Activated naive CD4-positive, alpha-beta T cell treated with anti-CD3 and anti-CD28 coated beads, Interleukin-2, amount 50 U/mL, for 72 hours (primary cell): ENCODE results near the gene TMIGD2. TPM values are rescaled to one million over a fixed set of nuclear protein-coding genes. Genes with fewer than 3 reads are reported as not detected.
A peak's percentile ranks its signal among the peaks of the same experiment; 100 is the strongest.
"Not testable (repeated sequence)": the region's sequence is repeated elsewhere in the genome, so short reads cannot be mapped to it uniquely, and the experiment has no call there.

Source experiments
- ATAC-seq, 2 donors: fragments of 150-1000 bp; cut with Tn5 transposase; 2 replicates each; pipeline ENCODE4 v1.10.0; 2021; ENCODE audit warnings: mild to moderate bottlenecking in 2 of 2, moderate library complexity in 2 of 2
- DNase-seq, 2 donors: peaks; one replicate each; pipeline ENCODE4 v3.0.0; 2021 to 2022; ENCODE audit warnings: low spot score in 2 of 2
- H3K27ac Mint-ChIP-seq, 2 donors: one replicate each; pipeline ENCODE4 v1.8.0; 2022; ENCODE audit warnings: mild to moderate bottlenecking in 2 of 2, mixed read lengths in 2 of 2
- H3K36me3 Mint-ChIP-seq, 2 donors: one replicate each; pipeline ENCODE4 v1.8.0; 2022; ENCODE audit warnings: mixed read lengths in 2 of 2
- H3K9me3 Mint-ChIP-seq, 2 donors: one replicate each; pipeline ENCODE4 v1.8.0; 2022; ENCODE audit warnings: mixed read lengths in 2 of 2
- total RNA-seq, 2 donors: library from RNA; stranded (reverse); gene quantifications; one replicate each; pipeline ENCODE4 v1.2.3, GENCODE V29; 2022

TMIGD2 gene
- total RNA-seq, 2 donors from 2014 or later = 10.7 to 45.2 TPM

DNA sequence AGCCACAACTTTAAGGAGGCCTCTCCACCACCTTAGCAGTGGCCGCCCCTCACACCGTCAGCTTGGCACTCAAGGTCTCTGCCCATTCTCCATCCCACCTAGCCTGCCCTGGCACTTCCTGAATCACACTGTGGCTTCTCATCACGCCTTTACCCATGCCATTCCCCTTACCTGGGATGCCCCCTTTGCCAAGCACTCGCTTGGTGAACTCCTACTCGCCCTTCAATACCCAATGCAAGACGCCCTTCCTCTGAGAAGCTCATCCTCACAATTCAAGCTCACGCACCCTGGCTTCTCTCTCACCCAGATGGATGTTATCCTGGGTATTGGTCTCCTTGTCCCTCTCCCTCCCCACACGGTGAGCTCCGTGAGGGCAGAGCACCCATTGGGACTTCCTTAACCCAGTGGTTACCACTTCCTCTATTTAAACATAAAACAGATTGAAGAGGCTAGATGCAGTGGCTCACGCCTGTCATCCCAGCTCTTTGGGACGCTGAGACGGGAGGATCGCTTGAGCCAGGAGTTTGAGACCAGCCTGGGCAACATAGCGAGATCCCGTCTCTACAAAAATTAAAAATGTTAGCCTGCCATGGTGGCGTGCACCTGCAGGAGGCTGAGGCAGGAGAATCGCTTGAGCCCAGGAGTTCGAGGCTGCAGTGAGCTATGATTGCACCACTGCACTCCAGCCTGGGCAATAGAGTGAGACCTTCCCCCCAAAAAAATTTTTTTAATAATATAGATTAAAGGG is 35.8 kb downstream of the TMIGD2 start:
- ATAC-seq = no peak
- no peak for DNase-seq
- Mint-ChIP-seq H3K27ac (peak overlapping the region in 1 of 2 donors; percentile 59), H3K9me3 (no peaks in the 10 kb centered on the region), H3K36me3 (peaks cover 0 to 5% of the 10 kb centered on the region in 2 donors)

DNA sequence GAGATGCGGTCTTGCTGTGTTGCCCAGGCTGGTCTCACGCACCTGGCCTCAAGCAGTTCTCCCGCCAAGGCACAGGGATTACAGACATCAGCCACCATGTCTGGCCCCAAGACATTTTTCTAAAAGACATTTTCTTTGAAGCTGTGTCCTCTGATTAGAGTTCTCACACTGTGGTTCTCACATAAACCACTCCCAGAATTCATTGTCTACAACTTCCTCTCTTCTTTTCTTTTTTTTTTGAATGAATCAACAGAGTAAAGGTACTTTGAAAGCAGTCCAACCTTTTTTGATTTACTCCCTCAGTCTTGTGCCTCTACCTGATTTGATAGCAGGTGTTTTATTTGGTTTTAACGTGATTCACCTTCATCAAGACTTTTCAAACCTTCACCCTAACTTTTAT is 37.4 kb downstream of the TMIGD2 start:
- peaks cover 0 to 5% of the 10 kb centered on the region in 2 donors for H3K36me3 Mint-ChIP-seq
- no peak for ATAC-seq

DNA sequence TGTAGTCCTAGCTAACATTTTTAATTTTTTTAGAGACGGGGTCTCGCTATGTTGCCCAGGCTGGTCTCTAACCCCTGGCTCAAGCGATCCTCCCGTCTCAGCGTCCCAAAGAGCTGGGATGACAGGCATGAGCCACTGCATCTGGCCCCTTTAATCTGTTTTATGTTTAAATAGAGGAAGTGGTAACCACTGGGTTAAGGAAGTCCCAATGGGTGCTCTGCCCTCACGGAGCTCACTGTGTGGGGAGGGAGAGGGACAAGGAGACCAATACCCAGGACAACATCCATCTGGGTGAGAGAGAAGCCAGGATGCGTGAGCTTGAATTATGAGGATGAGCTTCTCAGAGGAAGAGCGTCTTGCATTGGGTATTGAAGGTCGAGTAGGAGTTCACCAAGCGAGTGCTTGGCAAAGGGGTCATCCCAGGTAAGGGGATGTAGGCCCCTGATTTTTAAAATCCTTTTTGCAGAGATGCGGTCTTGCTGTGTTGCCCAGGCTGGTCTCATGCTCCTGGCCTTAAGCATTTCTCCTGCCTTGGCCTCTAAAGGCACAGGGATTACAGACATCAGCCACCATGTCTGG is 41.5 kb downstream of the TMIGD2 start:
- no peak for DNase-seq
- no peak for ATAC-seq
- Mint-ChIP-seq H3K27ac (peak overlapping the region in 1 of 2 donors; percentile 32), H3K36me3 (peaks cover 10 to 13% of the 10 kb centered on the region in 2 donors), H3K9me3 (no peaks in the 10 kb centered on the region)

More for the DNA sequence above, 37.4 kb downstream of the TMIGD2 start:
- peak overlapping the region; percentile 76 to 91 for H3K27ac Mint-ChIP-seq
- no peaks in the 10 kb centered on the region for H3K9me3 Mint-ChIP-seq
- no peak for DNase-seq

DNA sequence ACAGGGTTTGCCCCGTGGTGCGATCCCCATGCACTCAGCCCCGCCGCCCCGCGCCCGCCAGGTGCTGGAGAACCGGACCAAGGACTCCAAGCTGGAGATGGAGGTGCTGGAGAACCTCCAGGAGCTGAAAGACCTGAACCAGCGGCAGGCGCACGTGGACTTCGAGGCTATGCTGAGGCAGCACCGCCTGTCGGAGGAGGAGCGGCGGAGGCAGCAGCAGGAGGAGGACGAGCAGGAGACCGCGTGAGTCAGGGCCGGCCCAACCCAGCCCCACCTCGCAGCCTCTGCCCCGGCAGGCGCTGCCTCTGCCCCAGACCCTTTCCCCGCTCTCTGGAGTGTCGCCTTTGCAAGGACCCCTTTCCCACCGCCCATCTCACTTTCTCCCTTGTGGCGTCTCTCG is 44.0 kb downstream of the TMIGD2 start:
- H3K27ac Mint-ChIP-seq = no peak overlapping the region
- H3K9me3 Mint-ChIP-seq = peaks cover 0 to 7% of the 10 kb centered on the region in 2 donors
- DNase-seq = no peak
- peaks cover 20 to 29% of the 10 kb centered on the region in 2 donors for H3K36me3 Mint-ChIP-seq
- peak in 1 of 2 donors; percentile 39 for ATAC-seq

DNA sequence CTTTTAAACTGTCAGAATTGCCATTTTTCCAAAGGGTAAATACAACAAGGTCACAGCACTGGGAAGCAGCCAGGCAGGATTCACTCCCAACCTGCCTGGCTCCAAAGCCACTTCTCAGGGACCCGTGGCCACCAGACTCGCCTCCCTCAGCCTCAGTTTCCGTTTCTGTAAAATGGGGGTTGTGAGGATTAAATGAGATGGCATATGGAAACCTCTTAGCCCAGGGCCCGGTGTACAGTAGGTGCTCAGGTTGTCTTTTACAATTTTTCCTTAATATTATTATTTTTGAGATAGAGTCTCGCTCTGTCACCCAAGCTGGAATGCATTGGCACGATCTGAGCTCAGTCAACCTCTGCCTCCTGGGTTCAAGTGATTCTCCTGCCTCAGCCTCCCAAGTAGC is 45.2 kb downstream of the TMIGD2 start:
- no peak for ATAC-seq
- Mint-ChIP-seq H3K27ac (no peak overlapping the region), H3K9me3 (peaks cover 0 to 7% of the 10 kb centered on the region in 2 donors), H3K36me3 (peaks cover 20 to 33% of the 10 kb centered on the region in 2 donors)
- DNase-seq = no peak

DNA sequence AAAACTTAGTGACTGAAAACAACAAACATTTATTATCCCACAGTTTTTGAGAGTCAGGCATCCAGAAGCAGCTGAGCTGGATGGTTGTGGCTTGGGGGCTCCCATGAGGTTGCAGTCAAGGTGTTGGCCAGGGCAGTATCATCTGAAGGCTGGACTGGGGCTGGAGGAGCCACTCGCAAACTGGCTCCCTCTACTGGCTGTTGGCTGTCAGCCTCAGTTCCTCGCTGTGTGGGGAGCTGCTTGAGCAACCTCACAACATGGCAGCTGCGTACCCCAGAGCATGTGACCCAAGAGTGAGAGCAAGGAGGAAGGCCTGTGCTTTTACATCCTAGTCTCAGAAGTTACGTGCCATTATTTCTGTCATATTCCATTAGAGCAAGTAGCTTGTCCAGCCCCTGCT is 45.6 kb downstream of the TMIGD2 start:
- Mint-ChIP-seq H3K27ac (no peak overlapping the region), H3K9me3 (peaks cover 0 to 7% of the 10 kb centered on the region in 2 donors), H3K36me3 (peaks cover 20 to 33% of the 10 kb centered on the region in 2 donors)
- peak in 1 of 2 donors; percentile 37 for ATAC-seq
- DNase-seq = no peak

DNA sequence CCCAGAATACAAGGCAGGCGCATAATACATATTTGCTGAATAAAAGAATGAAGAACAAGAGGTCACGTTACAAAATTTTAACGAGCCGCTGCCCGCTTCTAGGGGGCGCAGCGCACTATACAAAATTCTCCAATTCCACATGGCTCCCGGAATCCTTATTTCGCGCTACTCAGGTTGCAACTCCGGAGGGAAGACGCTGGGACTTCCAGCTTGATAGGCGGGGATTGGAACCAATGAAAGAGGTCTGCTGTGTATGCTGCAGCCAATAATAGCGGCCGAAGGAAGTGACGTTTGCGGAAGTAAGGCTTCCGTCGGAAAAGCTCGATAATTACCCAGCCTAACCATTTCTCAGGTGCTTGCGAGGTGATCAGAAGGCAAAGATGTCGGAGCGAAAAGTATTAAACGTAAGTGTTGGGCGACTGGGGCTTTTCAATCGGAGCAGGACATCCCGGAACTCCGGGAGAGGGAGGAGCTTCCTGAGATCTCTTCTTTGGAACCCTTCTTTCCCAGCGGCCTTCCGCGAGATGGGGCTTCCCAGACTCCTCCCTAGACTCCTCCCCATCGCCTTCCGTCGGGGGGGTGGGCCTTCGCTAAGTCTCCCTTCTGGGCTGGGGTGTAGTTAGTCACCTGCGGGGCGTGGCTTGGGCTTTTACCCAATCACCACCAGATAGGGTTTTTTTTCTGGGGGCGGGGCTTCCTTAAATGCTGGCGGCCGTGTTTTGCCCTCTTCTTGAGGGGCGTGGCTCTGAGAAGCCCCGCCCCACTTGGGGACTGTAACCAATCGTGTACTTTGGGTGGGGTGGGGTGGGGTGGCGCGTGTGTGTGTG is 55.2 kb downstream of the TMIGD2 start, which contains the start of gene YJU2:
Gene YJU2, plus strand, starts transcription at position 314 of the 827 bp plus-strand sequence. Its CDS starts 67 bp downstream, at position 381.
- H3K9me3 Mint-ChIP-seq = peaks cover 1 to 2% of the 10 kb centered on the region in 2 donors
- peak; percentile 94 to 97 for ATAC-seq
- peaks cover 22 to 28% of the 10 kb centered on the region in 2 donors for H3K36me3 Mint-ChIP-seq

DNA sequence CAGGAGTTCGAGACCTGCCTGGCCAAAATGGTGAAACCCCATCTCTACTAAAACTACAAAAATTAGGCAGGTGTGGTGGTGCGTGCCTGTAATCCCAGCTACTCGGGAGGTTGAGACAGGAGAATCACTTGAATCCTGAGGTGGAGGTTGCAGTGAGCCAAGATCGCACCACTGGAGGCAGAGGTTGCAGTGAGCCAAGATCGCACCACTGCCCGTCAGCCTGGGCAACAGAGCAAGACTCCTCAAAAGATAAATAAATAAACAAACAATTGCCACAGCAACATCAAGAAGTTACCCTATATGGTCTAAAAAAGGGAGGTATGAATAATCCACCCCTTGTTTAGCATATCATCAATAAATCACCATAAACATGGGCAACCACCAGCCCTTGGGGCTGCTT is 56.3 kb downstream of the TMIGD2 start:
- not testable (repeated sequence) for DNase-seq, H3K9me3 Mint-ChIP-seq, ATAC-seq
- peaks cover 25 to 28% of the 10 kb centered on the region in 2 donors for H3K36me3 Mint-ChIP-seq
- H3K27ac Mint-ChIP-seq = peak overlapping the region; percentile 98 to 99

More for the DNA sequence above, 55.2 kb downstream of the TMIGD2 start, which contains the start of gene YJU2:
- peak; percentile 97 to 99 for DNase-seq
- H3K27ac Mint-ChIP-seq = peak within 1 kb of the TSS; percentile 98 to 99

Other genes starting within 250 kb of the TMIGD2 start
- 10 to 100 TPM; 23.4 to 26.0 TPM for gene ZBTB7A, start 235.5 kb downstream of the TMIGD2 start, total RNA-seq
- gene MAP2K2, start 178.3 kb downstream of the TMIGD2 start, total RNA-seq = 100 to 1,000 TPM; 125 to 187 TPM
- gene CREB3L3, start 148.8 kb downstream of the TMIGD2 start, total RNA-seq = under 1 TPM in 1 of 2 donors, not detected in 1; 0.59 TPM
- gene SIRT6, start 119.8 kb downstream of the TMIGD2 start, total RNA-seq = 10 to 100 TPM; 35.3 to 37.9 TPM
- 1 to 10 TPM; 1.7 to 4.2 TPM for gene ANKRD24, start 119.7 kb downstream of the TMIGD2 start, total RNA-seq
- 10 to 100 TPM in 1 of 2 donors, 1 to 10 TPM in 1; 1.4 to 34.9 TPM for gene EBI3, start 72.9 kb downstream of the TMIGD2 start, total RNA-seq
- 10 to 100 TPM; 22.7 to 28.0 TPM for gene YJU2, start 55.3 kb downstream of the TMIGD2 start, total RNA-seq
- gene SHD, start 23.1 kb downstream of the TMIGD2 start, total RNA-seq = not detected
- gene FSD1, start 2.2 kb upstream of the TMIGD2 start, total RNA-seq = 10 to 100 TPM; 15.3 to 38.0 TPM
- 10 to 100 TPM; 17.4 to 22.3 TPM for gene STAP2, start 36.4 kb upstream of the TMIGD2 start, total RNA-seq
- 10 to 100 TPM; 18.4 to 22.0 TPM for gene MPND, start 41.2 kb upstream of the TMIGD2 start, total RNA-seq
- 10 to 100 TPM; 40.9 to 53.4 TPM for gene SH3GL1, start 98.2 kb upstream of the TMIGD2 start, total RNA-seq
- gene CHAF1A, start 100.3 kb upstream of the TMIGD2 start, total RNA-seq = 10 to 100 TPM; 67.1 to 93.6 TPM
- gene UBXN6, start 155.4 kb upstream of the TMIGD2 start, total RNA-seq = 10 to 100 TPM; 31.1 to 42.4 TPM
- 10 to 100 TPM; 49.2 to 64.7 TPM for gene HDGFL2, start 169.9 kb upstream of the TMIGD2 start, total RNA-seq
- gene PLIN4, start 216.1 kb upstream of the TMIGD2 start, total RNA-seq = under 1 TPM in 1 of 2 donors, not detected in 1; 0.08 TPM
- gene PLIN5, start 232.8 kb upstream of the TMIGD2 start, total RNA-seq = under 1 TPM in 1 of 2 donors, not detected in 1; 0.41 TPM
- gene LRG1, start 237.6 kb upstream of the TMIGD2 start, total RNA-seq = 1 to 10 TPM in 1 of 2 donors, under 1 TPM in 1; 0.23 to 3.0 TPM